GM19395 (cell line): ENCODE results near the gene IFNAR2.
A peak's percentile ranks its signal among the peaks of the same experiment; 100 is the strongest.

Source experiments
- ATAC-seq: cut with Tn5 transposase; IDR thresholded peaks from one replicate; pipeline ENCODE4 v1.9.1; 2021; ENCODE audit warnings: mild to moderate bottlenecking, moderate library complexity; ENCODE audit not compliant: unreplicated experiment

The IFNAR2 gene

GRCh38 chr21:33266050-33266788 is 36.5 kb downstream of the IFNAR2 start, which contains the start of gene IL10RB:
Gene IL10RB (plus strand): TSS chr21:33266367. CDS start chr21:33266466, 99 bp downstream.
- ATAC-seq, result peak; percentile 48

GRCh38 chr21:33266789-33267135 is 37.0 kb downstream of the IFNAR2 start:
- ATAC-seq, result peak; percentile 6

- ATAC-seq, result no peak
Measured at GRCh38 chr21:33267250-33267649, 37.5 kb downstream of the IFNAR2 start.

GRCh38 chr21:33268393-33268736 is 38.6 kb downstream of the IFNAR2 start:
- peak; percentile 2 for ATAC-seq

- peak; percentile 74 for ATAC-seq
Measured at GRCh38 chr21:33268737-33269441, 39.2 kb downstream of the IFNAR2 start.

GRCh38 chr21:33270986-33271385 is 41.2 kb downstream of the IFNAR2 start:
- no peak for ATAC-seq

GRCh38 chr21:33273044-33273443 is 43.3 kb downstream of the IFNAR2 start:
- ATAC-seq, result no peak

GRCh38 chr21:33278721-33279120 is 49.0 kb downstream of the IFNAR2 start:
- ATAC-seq, result no peak

GRCh38 chr21:33279330-33279820 is 49.6 kb downstream of the IFNAR2 start:
- ATAC-seq, result no peak
